Peyer's patch (tissue), 4 donors: ENCODE measurements around the gene IRAK1.

Source experiments
- POLR2A ChIP-seq, 2 donors: fragments of 450-650 bp; IDR thresholded peaks; one replicate each; pipeline ENCODE4 v1.5.1; 2017; ENCODE audit warnings: antibody characterized with exemption in 2 of 2, mild to moderate bottlenecking in 2 of 2, moderate library complexity in 2 of 2
- TF ChIP-seq, protein P1 (sequence below), 6 experiments: fragments of 450-650 bp in 4 of 6; fragments of 200-600 bp in 2 of 6; sonication (generic) in 1 of 6; IDR thresholded peaks; one replicate each; pipeline ENCODE4 v1.5.1; 2017 to 2019; ENCODE audit warnings: antibody characterized with exemption in 6 of 6, mild to moderate bottlenecking in 3 of 6, moderate library complexity in 1 of 6

DNA sequence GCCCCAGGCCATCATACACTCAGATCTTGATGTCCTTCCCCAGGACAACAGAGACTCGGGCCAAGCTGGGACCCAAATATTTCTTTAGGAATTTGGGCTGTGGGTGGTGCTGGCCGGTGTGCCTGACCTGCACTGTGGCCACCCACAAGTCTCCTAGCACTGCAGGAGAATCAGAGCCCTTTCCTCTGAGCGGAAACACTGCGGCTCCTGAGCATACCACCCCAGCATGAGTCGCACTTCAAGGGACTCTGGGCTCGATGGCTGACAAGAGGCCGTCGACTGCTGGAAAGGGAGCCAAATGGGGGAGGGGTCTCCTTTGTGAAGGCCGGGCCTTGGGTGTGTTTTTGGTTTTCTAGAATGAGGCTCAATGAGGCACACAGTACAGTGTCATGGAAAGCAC is 13.0 kb upstream of the IRAK1 start:
- TF ChIP-seq, protein P1, sequence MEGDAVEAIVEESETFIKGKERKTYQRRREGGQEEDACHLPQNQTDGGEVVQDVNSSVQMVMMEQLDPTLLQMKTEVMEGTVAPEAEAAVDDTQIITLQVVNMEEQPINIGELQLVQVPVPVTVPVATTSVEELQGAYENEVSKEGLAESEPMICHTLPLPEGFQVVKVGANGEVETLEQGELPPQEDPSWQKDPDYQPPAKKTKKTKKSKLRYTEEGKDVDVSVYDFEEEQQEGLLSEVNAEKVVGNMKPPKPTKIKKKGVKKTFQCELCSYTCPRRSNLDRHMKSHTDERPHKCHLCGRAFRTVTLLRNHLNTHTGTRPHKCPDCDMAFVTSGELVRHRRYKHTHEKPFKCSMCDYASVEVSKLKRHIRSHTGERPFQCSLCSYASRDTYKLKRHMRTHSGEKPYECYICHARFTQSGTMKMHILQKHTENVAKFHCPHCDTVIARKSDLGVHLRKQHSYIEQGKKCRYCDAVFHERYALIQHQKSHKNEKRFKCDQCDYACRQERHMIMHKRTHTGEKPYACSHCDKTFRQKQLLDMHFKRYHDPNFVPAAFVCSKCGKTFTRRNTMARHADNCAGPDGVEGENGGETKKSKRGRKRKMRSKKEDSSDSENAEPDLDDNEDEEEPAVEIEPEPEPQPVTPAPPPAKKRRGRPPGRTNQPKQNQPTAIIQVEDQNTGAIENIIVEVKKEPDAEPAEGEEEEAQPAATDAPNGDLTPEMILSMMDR (IDR thresholded peaks at IDR 0.05) = no peak
- TF ChIP-seq POLR2A (IDR thresholded peaks at IDR 0.05) = no peak
